D721Med (cell line): Measurements from ENCODE around the gene TDRD9.

Experiments
- DNase-seq: peaks from one replicate; pipeline ENCODE4 v3.0.0; 2011; ENCODE audit warnings: low spot score; ENCODE audit not compliant: insufficient read length
- FAIRE-seq: peaks from 2 replicates; lab custom pipeline; 2011; peaks lifted over from hg19 to GRCh38; lab: Jason Lieb, UNC
- TF ChIP-seq, protein P1 (sequence below): IDR thresholded peaks from 2 replicates; pipeline ENCODE4 v1.5.1; 2012; ENCODE audit warnings: mild to moderate bottlenecking, control low read depth; ENCODE audit not compliant: insufficient read depth; ENCODE audit errors: missing control alignments

The TDRD9 gene

DNA sequence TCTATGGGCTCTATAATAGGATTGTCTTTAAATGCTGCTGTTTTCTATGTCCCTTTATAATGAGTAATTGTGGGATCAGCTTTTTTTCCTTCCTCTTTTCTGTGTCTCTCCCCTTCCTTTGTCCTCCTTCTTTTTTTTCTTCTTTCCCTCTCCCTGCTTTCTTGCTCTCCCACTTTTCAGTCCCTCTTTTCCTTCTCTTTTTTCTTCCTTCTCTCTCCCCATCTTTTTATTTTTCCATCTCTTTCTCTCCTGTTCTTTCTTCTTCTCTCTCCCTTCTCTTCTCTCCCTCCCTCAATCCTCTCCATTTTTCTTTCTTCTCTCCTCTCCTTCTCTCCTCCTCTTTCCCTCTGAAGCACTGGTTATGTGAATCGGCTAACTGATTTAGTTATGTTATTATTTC lies 76.6 kb downstream of the TDRD9 start:
- FAIRE-seq (no peak), DNase-seq (no peak)
- TF ChIP-seq, protein P1, sequence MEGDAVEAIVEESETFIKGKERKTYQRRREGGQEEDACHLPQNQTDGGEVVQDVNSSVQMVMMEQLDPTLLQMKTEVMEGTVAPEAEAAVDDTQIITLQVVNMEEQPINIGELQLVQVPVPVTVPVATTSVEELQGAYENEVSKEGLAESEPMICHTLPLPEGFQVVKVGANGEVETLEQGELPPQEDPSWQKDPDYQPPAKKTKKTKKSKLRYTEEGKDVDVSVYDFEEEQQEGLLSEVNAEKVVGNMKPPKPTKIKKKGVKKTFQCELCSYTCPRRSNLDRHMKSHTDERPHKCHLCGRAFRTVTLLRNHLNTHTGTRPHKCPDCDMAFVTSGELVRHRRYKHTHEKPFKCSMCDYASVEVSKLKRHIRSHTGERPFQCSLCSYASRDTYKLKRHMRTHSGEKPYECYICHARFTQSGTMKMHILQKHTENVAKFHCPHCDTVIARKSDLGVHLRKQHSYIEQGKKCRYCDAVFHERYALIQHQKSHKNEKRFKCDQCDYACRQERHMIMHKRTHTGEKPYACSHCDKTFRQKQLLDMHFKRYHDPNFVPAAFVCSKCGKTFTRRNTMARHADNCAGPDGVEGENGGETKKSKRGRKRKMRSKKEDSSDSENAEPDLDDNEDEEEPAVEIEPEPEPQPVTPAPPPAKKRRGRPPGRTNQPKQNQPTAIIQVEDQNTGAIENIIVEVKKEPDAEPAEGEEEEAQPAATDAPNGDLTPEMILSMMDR, result no peak

DNA sequence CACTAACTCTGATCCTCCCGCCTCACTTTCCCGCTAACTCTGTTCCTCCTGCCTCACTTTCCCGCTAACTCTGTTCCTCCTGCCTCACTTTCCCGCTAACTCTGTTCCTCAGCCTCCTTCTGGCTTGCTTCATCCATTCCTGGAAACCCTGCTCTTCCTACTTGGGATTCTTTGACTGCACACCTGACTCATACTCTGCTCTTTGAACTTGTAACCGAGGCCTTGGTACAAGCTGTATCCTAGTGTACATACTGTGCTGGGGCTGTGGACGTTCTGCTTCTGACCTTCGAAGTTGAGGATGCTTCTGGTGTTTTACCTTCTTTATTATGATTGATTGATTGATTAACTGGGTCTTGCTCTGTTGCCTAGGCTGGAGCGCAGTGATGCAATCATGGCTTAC lies 77.2 kb downstream of the TDRD9 start:
- TF ChIP-seq, protein P1, result no peak
- DNase-seq, result no peak
- no peak for FAIRE-seq

DNA sequence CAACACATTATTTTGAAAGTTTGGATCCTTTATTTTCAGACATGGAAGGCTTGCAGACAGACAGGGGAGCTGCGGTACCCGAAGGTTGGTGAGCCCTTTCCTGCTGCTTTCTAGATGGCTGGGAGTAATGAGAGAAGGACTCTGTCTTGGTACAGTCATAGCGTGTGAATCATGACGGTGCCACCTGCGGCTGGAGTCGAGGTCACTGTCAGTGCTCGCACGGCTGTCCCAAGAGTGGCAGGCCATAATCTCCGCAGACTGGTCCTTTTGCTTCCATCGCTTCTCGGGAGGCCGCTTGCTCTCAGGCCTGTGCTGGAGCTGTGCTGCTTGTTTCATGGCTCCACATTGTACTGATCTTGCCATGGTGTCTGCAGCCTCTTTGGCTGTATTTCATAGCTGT lies 78.9 kb downstream of the TDRD9 start:
- TF ChIP-seq, protein P1, result no peak
- FAIRE-seq (no peak), DNase-seq (no peak)

DNA sequence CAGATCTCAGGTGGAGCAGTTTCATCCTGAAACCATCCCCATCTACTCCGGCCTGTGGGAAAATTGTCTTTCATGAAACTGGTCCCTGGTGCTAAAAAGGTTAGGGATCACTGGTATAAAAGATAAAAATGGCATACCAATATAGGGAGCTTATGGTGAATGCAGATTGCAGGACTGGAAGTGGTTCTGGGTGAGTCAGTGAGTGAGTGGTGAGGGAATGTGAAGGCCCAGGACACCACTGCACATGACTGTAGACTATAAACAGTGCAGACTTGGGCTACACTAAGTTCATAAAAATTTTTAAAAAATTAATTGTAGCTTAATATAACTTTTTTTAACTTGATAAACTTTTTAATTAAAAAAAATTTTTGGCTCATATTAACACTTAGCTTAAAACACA lies 81.0 kb downstream of the TDRD9 start:
- DNase-seq (no peak), FAIRE-seq (no peak)
- TF ChIP-seq, protein P1, result no peak

DNA sequence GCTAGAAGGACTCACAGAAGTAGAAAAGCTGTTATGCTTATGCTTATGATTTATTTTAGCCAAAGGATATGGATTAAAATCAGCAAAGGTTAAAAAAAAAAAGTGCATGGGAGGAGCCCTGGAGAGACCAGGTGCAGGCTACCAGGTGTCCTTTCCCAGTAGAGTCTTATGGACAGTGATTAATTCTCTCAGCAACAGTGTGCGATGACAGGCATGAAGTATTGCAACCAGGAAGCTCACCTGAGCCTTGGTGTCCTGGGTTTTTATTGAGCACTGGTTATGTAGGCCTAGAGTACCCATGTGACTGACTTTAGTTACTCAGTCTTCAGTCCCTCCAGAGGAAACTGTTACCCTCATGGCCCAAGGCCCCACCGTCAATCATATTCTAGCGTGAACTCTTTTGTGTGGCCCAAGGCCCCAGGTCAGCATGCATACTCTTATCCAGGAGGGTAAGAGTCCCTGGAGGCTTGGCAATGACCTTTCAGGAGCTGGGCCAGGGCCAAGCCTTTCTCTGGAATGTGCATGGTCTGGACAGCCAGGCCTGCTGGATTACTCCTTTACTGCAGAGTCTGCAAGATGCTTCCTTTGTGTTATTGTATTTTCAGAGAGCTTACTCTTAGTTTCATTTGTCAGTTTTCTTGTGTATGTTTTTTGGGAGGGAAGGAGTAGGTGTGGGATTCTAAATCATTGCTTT lies 83.7 kb downstream of the TDRD9 start:
- DNase-seq (no peak), FAIRE-seq (no peak)
- TF ChIP-seq, protein P1, result no peak

DNA sequence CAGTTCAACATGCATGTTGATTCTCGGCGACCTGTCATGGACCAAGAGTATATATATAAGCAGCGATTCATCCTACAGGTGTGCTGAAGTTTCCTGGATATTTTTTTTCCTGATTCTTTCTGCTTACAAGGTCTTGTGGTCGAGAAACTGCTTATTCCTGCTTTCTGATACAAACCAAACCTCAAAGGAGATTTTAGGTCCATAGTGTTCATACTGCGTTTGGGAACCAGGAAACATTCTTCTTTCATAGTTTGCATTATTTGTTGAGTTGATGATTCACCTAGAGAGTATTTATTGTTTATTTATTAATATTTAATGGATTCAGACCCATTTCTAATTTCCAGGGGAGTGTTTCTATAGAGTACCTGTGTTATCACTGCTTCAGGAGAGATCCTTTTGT lies 86.5 kb downstream of the TDRD9 start:
- FAIRE-seq, result no peak
- DNase-seq, result no peak
- TF ChIP-seq, protein P1, result no peak

DNA sequence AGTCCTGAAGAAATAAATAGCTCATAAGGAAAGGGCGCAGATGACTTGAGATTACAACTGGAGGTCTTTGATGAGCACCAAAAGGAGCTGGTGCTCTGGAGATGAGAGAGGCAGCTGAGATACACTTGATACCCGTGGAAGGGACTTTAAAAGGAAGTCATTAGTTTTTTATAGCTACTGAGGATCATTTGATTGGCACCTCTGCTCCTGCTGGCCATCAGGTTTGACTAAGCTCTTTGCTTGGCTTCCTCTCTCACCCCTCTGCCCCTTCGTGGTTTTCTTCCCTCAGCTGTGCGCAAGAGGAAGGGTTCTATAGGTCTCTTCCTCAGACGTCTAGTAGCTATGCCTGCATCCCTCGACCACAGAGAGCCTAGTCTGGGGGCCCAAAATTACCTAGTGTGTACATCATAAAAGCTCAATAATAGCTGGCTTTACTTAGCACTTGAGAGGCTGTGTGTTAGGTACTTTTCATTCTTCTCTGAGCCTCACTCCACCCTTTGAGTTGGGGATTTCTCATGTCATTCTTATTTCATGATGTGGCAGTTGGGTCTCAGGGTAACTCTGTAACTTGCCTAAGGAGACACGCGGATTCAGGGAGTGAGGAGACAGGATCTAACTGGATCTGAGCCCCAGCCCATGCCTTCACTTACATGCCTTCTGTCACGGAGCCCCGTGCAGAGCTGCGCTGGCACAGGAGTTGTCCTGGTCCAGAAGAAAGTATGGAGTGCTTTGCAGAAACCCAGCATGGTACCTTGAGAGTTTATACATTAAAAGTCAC lies 88.8 kb downstream of the TDRD9 start:
- DNase-seq (no peak), FAIRE-seq (no peak)
- TF ChIP-seq, protein P1, result no peak
